PC-9 (cell line): ENCODE measurements around the gene TANK.
"Not testable (repeated sequence)": the region's sequence is repeated elsewhere in the genome, so short reads cannot be mapped to it uniquely, and the experiment has no call there.

Source experiments
- CTCF ChIP-seq: fragments of 200-600 bp; sonication (generic); conservative IDR thresholded peaks from 2 replicates; pipeline ENCODE4 v1.6.1; 2017; ENCODE audit warnings: mixed run types, antibody characterized with exemption, mild to moderate bottlenecking, moderate library complexity
- EZH2 ChIP-seq: fragments of 200-600 bp; sonication (generic); IDR thresholded peaks from 2 replicates; pipeline ENCODE4 v1.8.0; 2017; ENCODE audit warnings: antibody characterized with exemption, low read depth

GRCh38 chr2:161280906-161281323, 120.7 kb downstream of the TANK start:
- not testable (repeated sequence) for TF ChIP-seq CTCF, EZH2
